Measurements from ENCODE around the gene CARMIL1.

Gene CARMIL1

DNA sequence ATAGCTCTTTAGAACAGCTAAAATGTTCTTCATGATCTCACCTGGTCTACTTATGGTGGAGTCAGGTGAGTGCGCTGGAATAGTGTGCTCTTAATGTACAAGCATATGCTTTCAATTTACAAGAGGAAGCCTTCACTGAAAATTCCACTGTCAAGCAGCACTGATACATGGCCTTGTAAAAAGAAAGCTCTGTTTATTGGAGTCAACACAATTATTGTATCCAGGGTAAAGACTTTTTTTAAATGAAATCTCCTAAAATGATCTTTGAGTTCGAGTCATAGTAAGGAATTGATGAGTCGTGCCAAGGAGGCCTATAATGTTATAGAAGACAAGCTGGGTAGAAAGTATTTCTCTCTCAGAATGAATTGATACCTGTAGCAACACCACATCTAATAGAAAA is 41.6 kb upstream of the CARMIL1 start:
- Histone ChIP-seq H3K4me1 (no peaks in the 10 kb centered on the region), H2AFZ (no peak overlapping the region), H3K36me3 (ENCODE audit: control insufficient read depth, insufficient read depth, low read length) (no peaks in the 10 kb centered on the region), H3K9ac (no peak overlapping the region), H3K9me3 (ENCODE audit: control insufficient read depth, low read length) (no peaks in the 10 kb centered on the region), H3K4me3 (ENCODE audit: low read depth, low read length) (no peak overlapping the region), H3K27ac (no peak overlapping the region), H3K27me3 (ENCODE audit: control insufficient read depth, insufficient read depth, low read length) (no peaks in the 10 kb centered on the region), H3K4me2 (ENCODE audit: low read length) (no peak overlapping the region), H3K79me2 (no peaks in the 10 kb centered on the region)
- no peak for TF ChIP-seq CTCF (IDR thresholded peaks at IDR 0.05)

DNA sequence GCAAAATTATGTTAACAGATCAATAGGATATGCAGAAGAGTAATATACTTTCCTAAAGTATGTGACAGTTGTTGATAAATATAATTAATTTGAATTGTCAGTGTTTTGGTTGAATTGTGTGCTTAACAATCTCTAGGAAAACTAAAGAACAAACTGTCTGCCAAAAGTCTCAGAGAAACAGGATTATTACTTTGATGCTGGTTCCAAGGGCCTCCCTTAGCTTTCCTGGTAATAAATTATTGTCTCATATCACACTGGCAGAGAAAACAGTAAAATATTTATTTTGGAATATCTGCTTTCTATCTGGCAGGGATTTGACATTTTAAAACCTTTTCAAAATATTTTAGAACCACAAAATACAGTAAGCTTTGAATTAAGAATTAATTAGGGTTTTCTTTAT is 40.1 kb upstream of the CARMIL1 start:
- no peak overlapping the region for H3K4me3 ChIP-seq (ENCODE audit: low read depth, low read length)

GRCh38 chr6:25239498-25239897 is 39.7 kb upstream of the CARMIL1 start:
- Histone ChIP-seq H2AFZ (no peak overlapping the region), H3K27ac (no peak overlapping the region), H3K9me3 (ENCODE audit: control insufficient read depth, low read length) (no peaks in the 10 kb centered on the region), H3K27me3 (ENCODE audit: control insufficient read depth, insufficient read depth, low read length) (no peaks in the 10 kb centered on the region), H3K79me2 (no peaks in the 10 kb centered on the region), H3K4me1 (no peaks in the 10 kb centered on the region), H3K9ac (no peak overlapping the region), H3K4me3 (ENCODE audit: low read depth, low read length) (no peak overlapping the region), H3K36me3 (ENCODE audit: control insufficient read depth, insufficient read depth, low read length) (no peaks in the 10 kb centered on the region), H3K4me2 (ENCODE audit: low read length) (no peak overlapping the region)
- no peak for TF ChIP-seq CTCF (IDR thresholded peaks at IDR 0.05)

More for the DNA sequence above, 40.1 kb upstream of the CARMIL1 start:
- no peak overlapping the region for H2AFZ ChIP-seq
- no peak overlapping the region for H3K27ac ChIP-seq
- no peaks in the 10 kb centered on the region for H3K4me1 ChIP-seq
- H3K79me2 ChIP-seq = no peaks in the 10 kb centered on the region
- H3K36me3 ChIP-seq (ENCODE audit: control insufficient read depth, insufficient read depth, low read length) = no peaks in the 10 kb centered on the region
- TF ChIP-seq CTCF (IDR thresholded peaks at IDR 0.05) = no peak
- H3K9ac ChIP-seq = no peak overlapping the region
- H3K27me3 ChIP-seq (ENCODE audit: control insufficient read depth, insufficient read depth, low read length) = no peaks in the 10 kb centered on the region
- no peak overlapping the region for H3K4me2 ChIP-seq (ENCODE audit: low read length)
- H3K9me3 ChIP-seq (ENCODE audit: control insufficient read depth, low read length) = no peaks in the 10 kb centered on the region

DNA sequence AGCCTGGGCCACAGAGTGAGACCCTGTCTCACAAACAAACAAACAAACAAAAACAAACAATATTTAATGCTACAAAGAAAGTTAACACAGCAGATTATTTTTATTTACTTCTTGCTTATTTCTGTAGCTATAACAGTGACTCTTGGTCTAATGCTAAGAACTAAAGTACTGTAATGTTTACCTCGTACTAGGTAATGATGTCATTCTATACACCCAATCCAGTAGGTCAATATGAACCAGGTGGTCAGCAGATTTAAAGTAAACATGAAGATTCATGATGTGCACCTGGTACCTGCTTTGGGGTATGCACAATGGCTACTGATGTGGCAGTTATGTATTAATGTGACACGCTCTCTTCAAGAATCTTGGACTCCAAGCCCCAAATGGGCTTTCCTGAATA is 36.6 kb upstream of the CARMIL1 start:
- Histone ChIP-seq H3K79me2 (no peaks in the 10 kb centered on the region), H3K9ac (no peak overlapping the region), H2AFZ (no peak overlapping the region), H3K9me3 (ENCODE audit: control insufficient read depth, low read length) (no peaks in the 10 kb centered on the region), H3K27me3 (ENCODE audit: control insufficient read depth, insufficient read depth, low read length) (no peaks in the 10 kb centered on the region), H3K4me2 (ENCODE audit: low read length) (no peak overlapping the region), H3K4me1 (no peaks in the 10 kb centered on the region), H3K4me3 (ENCODE audit: low read depth, low read length) (no peak overlapping the region), H3K36me3 (ENCODE audit: control insufficient read depth, insufficient read depth, low read length) (no peaks in the 10 kb centered on the region), H3K27ac (no peak overlapping the region)
- no peak for TF ChIP-seq CTCF (IDR thresholded peaks at IDR 0.05)

- no peak for TF ChIP-seq CTCF (IDR thresholded peaks at IDR 0.05)
- Histone ChIP-seq H3K9me3 (ENCODE audit: control insufficient read depth, low read length) (no peaks in the 10 kb centered on the region), H3K4me2 (ENCODE audit: low read length) (no peak overlapping the region), H3K27me3 (ENCODE audit: control insufficient read depth, insufficient read depth, low read length) (no peaks in the 10 kb centered on the region), H3K4me3 (ENCODE audit: low read depth, low read length) (no peak overlapping the region), H3K36me3 (ENCODE audit: control insufficient read depth, insufficient read depth, low read length) (no peaks in the 10 kb centered on the region), H2AFZ (no peak overlapping the region), H3K79me2 (no peaks in the 10 kb centered on the region), H3K4me1 (no peaks in the 10 kb centered on the region), H3K9ac (no peak overlapping the region), H3K27ac (no peak overlapping the region)
Measured at GRCh38 chr6:25244865-25245264, 34.3 kb upstream of the CARMIL1 start.
